ENCODE results near the gene FKBP4. TPM values are rescaled to one million over a fixed set of nuclear protein-coding genes. Genes with fewer than 3 reads are reported as not detected.

FKBP4 gene
- total and polyA plus RNA-seq, 4 donors, result 21.3 to 38.7 (median 31.6) TPM

- Histone ChIP-seq H3K9me3 (ENCODE audit: control insufficient read depth in 4 of 4, low read length in 3 of 4) (no peaks in the 10 kb centered on the region), H3K9ac (ENCODE audit: low read depth in 1 of 2, low read length in 2 of 2) (no peak overlapping the region), H3K27me3 (ENCODE audit: control insufficient read depth in 4 of 4, insufficient read depth in 4 of 4, low read length in 3 of 4) (no peaks in the 10 kb centered on the region), H3K36me3 (ENCODE audit: control insufficient read depth in 4 of 4, insufficient read depth in 3 of 4, low read depth in 1 of 4, low read length in 3 of 4) (no peaks in the 10 kb centered on the region), H3K27ac (ENCODE audit: low read depth in 1 of 2, low read length in 2 of 2) (no peak overlapping the region), H3K4me1 (ENCODE audit: control insufficient read depth in 4 of 4, insufficient read depth in 4 of 4, low read length in 3 of 4) (peaks cover 2 to 20% (median 18%) of the 10 kb centered on the region in 4 donors), H3K4me3 (ENCODE audit: low read depth in 1 of 3, low read length in 3 of 3) (no peak overlapping the region)
- no peak for DNase-seq (ENCODE audit: low spot score)
- TF ChIP-seq FOXA1 (IDR thresholded peaks at IDR 0.05) (peak; percentile 64), GABPA (IDR thresholded peaks at IDR 0.05 in 1 of 2, conservative IDR thresholded peaks at IDR 0.05 in 1 of 2) (peak in 1 of 2 donors; percentile 42), NR2F2 (IDR thresholded peaks at IDR 0.05) (peak; percentile 57), FOXA2 (IDR thresholded peaks at IDR 0.05) (peak; percentile 68), EGR1 (IDR thresholded peaks at IDR 0.05; ENCODE audit: low read depth in 2 of 2) (no peak), HNF4A (conservative IDR thresholded peaks at IDR 0.05) (peak; percentile 94 to 95), HNF4G (IDR thresholded peaks at IDR 0.05) (peak; percentile 42), CTCF (IDR thresholded peaks at IDR 0.05; ENCODE audit: low read depth, low read length, missing input control) (no peak), RAD21 (IDR thresholded peaks at IDR 0.05) (peak in 1 of 2 donors; percentile 38), SP1 (IDR thresholded peaks at IDR 0.05) (peak; percentile 87), JUND (IDR thresholded peaks at IDR 0.05) (peak; percentile 30 to 66), YY1 (IDR thresholded peaks at IDR 0.05) (peak; percentile 73), TAF1 (conservative IDR thresholded peaks at IDR 0.05) (no peak), RXRA (IDR thresholded peaks at IDR 0.05) (peak; percentile 81 to 86)
- TF ChIP-seq, protein P1, sequence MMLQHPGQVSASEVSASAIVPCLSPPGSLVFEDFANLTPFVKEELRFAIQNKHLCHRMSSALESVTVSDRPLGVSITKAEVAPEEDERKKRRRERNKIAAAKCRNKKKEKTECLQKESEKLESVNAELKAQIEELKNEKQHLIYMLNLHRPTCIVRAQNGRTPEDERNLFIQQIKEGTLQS (IDR thresholded peaks at IDR 0.05), result peak; percentile 14
- TF ChIP-seq, protein P2, sequence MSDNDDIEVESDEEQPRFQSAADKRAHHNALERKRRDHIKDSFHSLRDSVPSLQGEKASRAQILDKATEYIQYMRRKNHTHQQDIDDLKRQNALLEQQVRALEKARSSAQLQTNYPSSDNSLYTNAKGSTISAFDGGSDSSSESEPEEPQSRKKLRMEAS (IDR thresholded peaks at IDR 0.05), result no peak
- TF ChIP-seq, protein P3, sequence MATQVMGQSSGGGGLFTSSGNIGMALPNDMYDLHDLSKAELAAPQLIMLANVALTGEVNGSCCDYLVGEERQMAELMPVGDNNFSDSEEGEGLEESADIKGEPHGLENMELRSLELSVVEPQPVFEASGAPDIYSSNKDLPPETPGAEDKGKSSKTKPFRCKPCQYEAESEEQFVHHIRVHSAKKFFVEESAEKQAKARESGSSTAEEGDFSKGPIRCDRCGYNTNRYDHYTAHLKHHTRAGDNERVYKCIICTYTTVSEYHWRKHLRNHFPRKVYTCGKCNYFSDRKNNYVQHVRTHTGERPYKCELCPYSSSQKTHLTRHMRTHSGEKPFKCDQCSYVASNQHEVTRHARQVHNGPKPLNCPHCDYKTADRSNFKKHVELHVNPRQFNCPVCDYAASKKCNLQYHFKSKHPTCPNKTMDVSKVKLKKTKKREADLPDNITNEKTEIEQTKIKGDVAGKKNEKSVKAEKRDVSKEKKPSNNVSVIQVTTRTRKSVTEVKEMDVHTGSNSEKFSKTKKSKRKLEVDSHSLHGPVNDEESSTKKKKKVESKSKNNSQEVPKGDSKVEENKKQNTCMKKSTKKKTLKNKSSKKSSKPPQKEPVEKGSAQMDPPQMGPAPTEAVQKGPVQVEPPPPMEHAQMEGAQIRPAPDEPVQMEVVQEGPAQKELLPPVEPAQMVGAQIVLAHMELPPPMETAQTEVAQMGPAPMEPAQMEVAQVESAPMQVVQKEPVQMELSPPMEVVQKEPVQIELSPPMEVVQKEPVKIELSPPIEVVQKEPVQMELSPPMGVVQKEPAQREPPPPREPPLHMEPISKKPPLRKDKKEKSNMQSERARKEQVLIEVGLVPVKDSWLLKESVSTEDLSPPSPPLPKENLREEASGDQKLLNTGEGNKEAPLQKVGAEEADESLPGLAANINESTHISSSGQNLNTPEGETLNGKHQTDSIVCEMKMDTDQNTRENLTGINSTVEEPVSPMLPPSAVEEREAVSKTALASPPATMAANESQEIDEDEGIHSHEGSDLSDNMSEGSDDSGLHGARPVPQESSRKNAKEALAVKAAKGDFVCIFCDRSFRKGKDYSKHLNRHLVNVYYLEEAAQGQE (IDR thresholded peaks at IDR 0.05), result peak; percentile 95
- TF ChIP-seq, protein P4, sequence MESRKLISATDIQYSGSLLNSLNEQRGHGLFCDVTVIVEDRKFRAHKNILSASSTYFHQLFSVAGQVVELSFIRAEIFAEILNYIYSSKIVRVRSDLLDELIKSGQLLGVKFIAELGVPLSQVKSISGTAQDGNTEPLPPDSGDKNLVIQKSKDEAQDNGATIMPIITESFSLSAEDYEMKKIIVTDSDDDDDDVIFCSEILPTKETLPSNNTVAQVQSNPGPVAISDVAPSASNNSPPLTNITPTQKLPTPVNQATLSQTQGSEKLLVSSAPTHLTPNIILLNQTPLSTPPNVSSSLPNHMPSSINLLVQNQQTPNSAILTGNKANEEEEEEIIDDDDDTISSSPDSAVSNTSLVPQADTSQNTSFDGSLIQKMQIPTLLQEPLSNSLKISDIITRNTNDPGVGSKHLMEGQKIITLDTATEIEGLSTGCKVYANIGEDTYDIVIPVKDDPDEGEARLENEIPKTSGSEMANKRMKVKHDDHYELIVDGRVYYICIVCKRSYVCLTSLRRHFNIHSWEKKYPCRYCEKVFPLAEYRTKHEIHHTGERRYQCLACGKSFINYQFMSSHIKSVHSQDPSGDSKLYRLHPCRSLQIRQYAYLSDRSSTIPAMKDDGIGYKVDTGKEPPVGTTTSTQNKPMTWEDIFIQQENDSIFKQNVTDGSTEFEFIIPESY (IDR thresholded peaks at IDR 0.05), result peak; percentile 76
These were observed 30.4 kb upstream of the FKBP4 start for GRCh38 chr12:2764398-2764797.
